ENCODE data around the gene PRSS48. TPM values are rescaled to one million over a fixed set of nuclear protein-coding genes. Genes with fewer than 3 reads are reported as not detected.
"Not testable (repeated sequence)": the region's sequence is repeated elsewhere in the genome, so short reads cannot be mapped to it uniquely, and the experiment has no call there.

PRSS48 gene
- total RNA-seq, 1 experiment from 2014 or later = not detected

- in situ Hi-C loops (cut with HindIII; ENCODE audit: low pct_unique_long_range_greater_than_20kb, low sequenced_read_pairs) = no loop called here
- DNase-seq (ENCODE audit: low read depth) = no peak
Observed at GRCh38 chr4:151256134-151256533, 20.8 kb upstream of the PRSS48 start.

GRCh38 chr4:151257704-151258103, 19.3 kb upstream of the PRSS48 start:
- in situ Hi-C loops (cut with HindIII; ENCODE audit: low pct_unique_long_range_greater_than_20kb, low sequenced_read_pairs) = no loop called here
- DNase-seq (ENCODE audit: low read depth) = no peak

- in situ Hi-C loops (cut with HindIII; ENCODE audit: low pct_unique_long_range_greater_than_20kb, low sequenced_read_pairs) = no loop called here
- no peak for DNase-seq (ENCODE audit: low read depth)
Observed at GRCh38 chr4:151259752-151260151, 17.2 kb upstream of the PRSS48 start.

GRCh38 chr4:151260526-151260925, 16.4 kb upstream of the PRSS48 start:
- in situ Hi-C loops (cut with HindIII; ENCODE audit: low pct_unique_long_range_greater_than_20kb, low sequenced_read_pairs) = no loop called here
- DNase-seq (ENCODE audit: low read depth) = no peak

- in situ Hi-C loops (cut with HindIII; ENCODE audit: low pct_unique_long_range_greater_than_20kb, low sequenced_read_pairs) = no loop called here
- no peak for DNase-seq (ENCODE audit: low read depth)
Observed at GRCh38 chr4:151263455-151263854, 13.5 kb upstream of the PRSS48 start.

GRCh38 chr4:151266497-151266896, 10.5 kb upstream of the PRSS48 start:
- no peak for DNase-seq (ENCODE audit: low read depth)
- in situ Hi-C loops (cut with HindIII; ENCODE audit: low pct_unique_long_range_greater_than_20kb, low sequenced_read_pairs) = no loop called here

GRCh38 chr4:151267104-151267503, 9.9 kb upstream of the PRSS48 start:
- in situ Hi-C loops (cut with HindIII; ENCODE audit: low pct_unique_long_range_greater_than_20kb, low sequenced_read_pairs) = no loop called here
- DNase-seq (ENCODE audit: low read depth) = no peak

GRCh38 chr4:151267822-151268535, 9.0 kb upstream of the PRSS48 start:
- in situ Hi-C loops (cut with HindIII; ENCODE audit: low pct_unique_long_range_greater_than_20kb, low sequenced_read_pairs) = no loop called here
- no peak for DNase-seq (ENCODE audit: low read depth)

GRCh38 chr4:151268905-151269304, 8.1 kb upstream of the PRSS48 start:
- in situ Hi-C loops (cut with HindIII; ENCODE audit: low pct_unique_long_range_greater_than_20kb, low sequenced_read_pairs) = not testable (repeated sequence)

GRCh38 chr4:151284534-151285245, 7.7 kb downstream of the PRSS48 start:
- DNase-seq (ENCODE audit: low read depth) = no peak
- in situ Hi-C loops (cut with HindIII; ENCODE audit: low pct_unique_long_range_greater_than_20kb, low sequenced_read_pairs) = no loop called here

More at GRCh38 chr4:151268905-151269304, 8.1 kb upstream of the PRSS48 start:
- DNase-seq (ENCODE audit: low read depth) = not testable (repeated sequence)

GRCh38 chr4:151287409-151287808, 10.4 kb downstream of the PRSS48 start:
- DNase-seq (ENCODE audit: low read depth) = no peak
- in situ Hi-C loops (cut with HindIII; ENCODE audit: low pct_unique_long_range_greater_than_20kb, low sequenced_read_pairs) = no loop called here

- DNase-seq (ENCODE audit: low read depth) = no peak
- in situ Hi-C loops (cut with HindIII; ENCODE audit: low pct_unique_long_range_greater_than_20kb, low sequenced_read_pairs) = no loop called here
Observed at GRCh38 chr4:151291485-151291884, 14.5 kb downstream of the PRSS48 start.

- in situ Hi-C loops (cut with HindIII; ENCODE audit: low pct_unique_long_range_greater_than_20kb, low sequenced_read_pairs) = no loop called here
- DNase-seq (ENCODE audit: low read depth) = no peak
Observed at GRCh38 chr4:151292038-151292437, 15.1 kb downstream of the PRSS48 start.

- DNase-seq (ENCODE audit: low read depth) = no peak
- in situ Hi-C loops (cut with HindIII; ENCODE audit: low pct_unique_long_range_greater_than_20kb, low sequenced_read_pairs) = no loop called here
Observed at GRCh38 chr4:151294833-151295496, 18.0 kb downstream of the PRSS48 start.

GRCh38 chr4:151296227-151296626, 19.3 kb downstream of the PRSS48 start:
- in situ Hi-C loops (cut with HindIII; ENCODE audit: low pct_unique_long_range_greater_than_20kb, low sequenced_read_pairs) = no loop called here
- DNase-seq (ENCODE audit: low read depth) = no peak

- in situ Hi-C loops (cut with HindIII; ENCODE audit: low pct_unique_long_range_greater_than_20kb, low sequenced_read_pairs) = no loop called here
- DNase-seq (ENCODE audit: low read depth) = no peak
Observed at GRCh38 chr4:151297170-151297569, 20.2 kb downstream of the PRSS48 start.

- in situ Hi-C loops (cut with HindIII; ENCODE audit: low pct_unique_long_range_greater_than_20kb, low sequenced_read_pairs) = no loop called here
- no peak for DNase-seq (ENCODE audit: low read depth)
Observed at GRCh38 chr4:151302432-151302831, 25.5 kb downstream of the PRSS48 start.

- in situ Hi-C loops (cut with HindIII; ENCODE audit: low pct_unique_long_range_greater_than_20kb, low sequenced_read_pairs) = no loop called here
- no peak for DNase-seq (ENCODE audit: low read depth)
Observed at GRCh38 chr4:151304226-151304625, 27.3 kb downstream of the PRSS48 start.

- peak; percentile 16 for DNase-seq (ENCODE audit: low read depth)
- in situ Hi-C loops (cut with HindIII; ENCODE audit: low pct_unique_long_range_greater_than_20kb, low sequenced_read_pairs) = no loop called here
Observed at GRCh38 chr4:151304755-151305154, 27.8 kb downstream of the PRSS48 start.

All from Caki2 (cell line).